ENCODE measurements around the gene BTN3A1. TPM values are rescaled to one million over a fixed set of nuclear protein-coding genes. Genes with fewer than 3 reads are reported as not detected.

The BTN3A1 gene
- total RNA-seq, 1 experiment from 2014 or later = 9.0 TPM

DNA sequence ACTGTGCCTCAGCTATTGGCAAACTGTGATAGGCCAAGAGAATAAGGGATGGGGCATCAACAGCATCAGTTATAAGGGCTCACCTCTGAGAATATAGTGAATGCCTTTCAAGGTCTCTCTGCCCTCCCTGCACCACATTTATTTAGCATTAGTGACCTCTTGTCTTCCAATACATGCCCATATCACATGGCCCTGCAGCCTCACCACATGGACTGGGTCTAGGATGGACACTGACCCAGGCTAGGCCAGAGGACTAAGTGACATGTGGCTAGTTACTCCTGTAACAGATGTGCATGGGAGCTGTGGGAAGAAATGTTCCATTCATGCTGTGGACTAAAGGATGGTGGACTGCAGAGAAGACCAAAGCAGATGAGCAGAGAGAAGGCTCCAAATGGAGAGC lies 22.3 kb upstream of the BTN3A1 start:
- Histone ChIP-seq H3K9ac (ENCODE audit: low read length) (no peak overlapping the region), H3K4me1 (ENCODE audit: control insufficient read depth in 1 of 2, insufficient read depth in 2 of 2, low read length in 2 of 2) (peaks cover 8 to 12% of the 10 kb centered on the region in 2 experiments), H3K4me3 (replicated peaks in 1 of 2; ENCODE audit: low read depth in 1 of 2, low read length in 2 of 2) (no peak overlapping the region), H4K20me1 (ENCODE audit: insufficient read depth) (no peaks in the 10 kb centered on the region), H3K27me3 (ENCODE audit: insufficient read depth, low read length) (no peaks in the 10 kb centered on the region), H3K27ac (ENCODE audit: low read depth, low read length) (no peak overlapping the region), H3K9me2 (ENCODE audit: insufficient read depth) (no peaks in the 10 kb centered on the region), H3K36me3 (ENCODE audit: control insufficient read depth in 1 of 2, insufficient read depth in 2 of 2, low read length in 2 of 2) (no peaks in the 10 kb centered on the region), H3K9me3 (ENCODE audit: control insufficient read depth in 1 of 2, insufficient read depth in 1 of 2, low read depth in 1 of 2, low read length in 2 of 2) (no peaks in the 10 kb centered on the region), H3K4me2 (ENCODE audit: low read length) (no peak overlapping the region), H2AFZ (ENCODE audit: low read depth, low read length, poor library complexity, severe bottlenecking) (no peak overlapping the region), H3K79me2 (ENCODE audit: insufficient read depth, low read length) (no peaks in the 10 kb centered on the region)
- TF ChIP-seq EZH2 (IDR thresholded peaks at IDR 0.05) = no peak
- TF ChIP-seq FOSL1 (IDR thresholded peaks at IDR 0.05; ENCODE audit: low read depth) = no peak
- TF ChIP-seq ZNF274 (IDR thresholded peaks at IDR 0.05; ENCODE audit: low read depth, low read length) = no peak
- TF ChIP-seq SP1 (IDR thresholded peaks at IDR 0.05; ENCODE audit: low read depth) = no peak
- ChIA-PET CTCF (no interaction called here), RAD21 (ENCODE audit: low non-redundant PET in 1 of 2, low total read pairs in 2 of 2, uncharacterized antibody in 2 of 2, unreplicated experiment in 2 of 2) (no interaction called here), POLR2A (no interaction called here)
- DNase-seq (ENCODE audit: low read depth, low spot score) (no peak), ATAC-seq (no peak)
- intact Hi-C loops (cut with micrococcal nuclease) = no loop called here
- no TSS peak for BruUV-seq (replicated peaks)

DNA sequence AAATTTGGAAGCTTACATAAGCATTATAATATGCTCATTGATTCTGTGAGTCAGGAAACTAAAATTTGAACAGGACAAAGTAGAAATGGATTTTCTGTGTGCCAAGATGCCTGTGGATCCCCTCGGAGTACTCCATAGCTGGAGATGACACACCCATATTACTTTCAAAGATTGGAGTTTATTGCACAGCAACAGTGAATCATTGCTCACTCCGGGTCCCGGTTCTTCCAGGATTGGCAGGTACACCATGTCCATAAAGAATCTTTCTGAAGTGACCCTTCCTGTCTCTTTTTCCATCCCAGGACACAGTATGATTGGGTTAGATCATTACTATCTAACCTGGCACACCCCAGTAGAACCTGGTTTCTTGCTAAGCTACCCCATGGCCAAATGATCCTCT lies 21.8 kb upstream of the BTN3A1 start:
- Histone ChIP-seq H3K4me3 (replicated peaks in 1 of 2; ENCODE audit: low read depth in 1 of 2, low read length in 2 of 2) (no peak overlapping the region), H3K4me2 (ENCODE audit: low read length) (no peak overlapping the region), H4K20me1 (ENCODE audit: insufficient read depth) (no peaks in the 10 kb centered on the region), H3K9ac (ENCODE audit: low read length) (no peak overlapping the region), H3K79me2 (ENCODE audit: insufficient read depth, low read length) (no peaks in the 10 kb centered on the region), H3K27me3 (ENCODE audit: insufficient read depth, low read length) (no peaks in the 10 kb centered on the region), H3K9me2 (ENCODE audit: insufficient read depth) (no peaks in the 10 kb centered on the region), H3K9me3 (ENCODE audit: control insufficient read depth in 1 of 2, insufficient read depth in 1 of 2, low read depth in 1 of 2, low read length in 2 of 2) (no peaks in the 10 kb centered on the region), H2AFZ (ENCODE audit: low read depth, low read length, poor library complexity, severe bottlenecking) (no peak overlapping the region), H3K27ac (ENCODE audit: low read depth, low read length) (no peak overlapping the region), H3K4me1 (ENCODE audit: control insufficient read depth in 1 of 2, insufficient read depth in 2 of 2, low read length in 2 of 2) (peaks cover 8 to 12% of the 10 kb centered on the region in 2 experiments), H3K36me3 (ENCODE audit: control insufficient read depth in 1 of 2, insufficient read depth in 2 of 2, low read length in 2 of 2) (no peaks in the 10 kb centered on the region)
- TF ChIP-seq POLR2AphosphoS5 (IDR thresholded peaks at IDR 0.05; ENCODE audit: low read depth, low read length) (no peak), EZH2phosphoT487 (IDR thresholded peaks at IDR 0.05; ENCODE audit: borderline replicate concordance) (no peak), TCF7L2 (IDR thresholded peaks at IDR 0.05; ENCODE audit: borderline replicate concordance, extremely low read depth, insufficient read depth, insufficient read length) (no peak), CEBPB (IDR thresholded peaks at IDR 0.05; ENCODE audit: low read depth) (no peak), EGR1 (IDR thresholded peaks at IDR 0.05; ENCODE audit: low read depth) (no peak), ELF1 (IDR thresholded peaks at IDR 0.05; ENCODE audit: borderline replicate concordance, low read depth) (no peak), POLR2A (IDR thresholded peaks at IDR 0.05; ENCODE audit: borderline replicate concordance, extremely low read depth, insufficient read depth, insufficient read length) (no peak), SRF (IDR thresholded peaks at IDR 0.05; ENCODE audit: low read depth) (no peak), SP1 (IDR thresholded peaks at IDR 0.05; ENCODE audit: low read depth) (no peak), CBX3 (IDR thresholded peaks at IDR 0.05; ENCODE audit: low read depth) (no peak), YY1 (IDR thresholded peaks at IDR 0.05; ENCODE audit: extremely low read depth, insufficient replicate concordance, low read depth, low read length) (no peak), SIN3A (IDR thresholded peaks at IDR 0.05; ENCODE audit: low read depth) (no peak), RAD21 (IDR thresholded peaks at IDR 0.05; ENCODE audit: low read depth) (no peak)
- TF ChIP-seq, protein P1, sequence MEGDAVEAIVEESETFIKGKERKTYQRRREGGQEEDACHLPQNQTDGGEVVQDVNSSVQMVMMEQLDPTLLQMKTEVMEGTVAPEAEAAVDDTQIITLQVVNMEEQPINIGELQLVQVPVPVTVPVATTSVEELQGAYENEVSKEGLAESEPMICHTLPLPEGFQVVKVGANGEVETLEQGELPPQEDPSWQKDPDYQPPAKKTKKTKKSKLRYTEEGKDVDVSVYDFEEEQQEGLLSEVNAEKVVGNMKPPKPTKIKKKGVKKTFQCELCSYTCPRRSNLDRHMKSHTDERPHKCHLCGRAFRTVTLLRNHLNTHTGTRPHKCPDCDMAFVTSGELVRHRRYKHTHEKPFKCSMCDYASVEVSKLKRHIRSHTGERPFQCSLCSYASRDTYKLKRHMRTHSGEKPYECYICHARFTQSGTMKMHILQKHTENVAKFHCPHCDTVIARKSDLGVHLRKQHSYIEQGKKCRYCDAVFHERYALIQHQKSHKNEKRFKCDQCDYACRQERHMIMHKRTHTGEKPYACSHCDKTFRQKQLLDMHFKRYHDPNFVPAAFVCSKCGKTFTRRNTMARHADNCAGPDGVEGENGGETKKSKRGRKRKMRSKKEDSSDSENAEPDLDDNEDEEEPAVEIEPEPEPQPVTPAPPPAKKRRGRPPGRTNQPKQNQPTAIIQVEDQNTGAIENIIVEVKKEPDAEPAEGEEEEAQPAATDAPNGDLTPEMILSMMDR (IDR thresholded peaks at IDR 0.05 in 2 of 3, conservative IDR thresholded peaks at IDR 0.05 in 1 of 3; ENCODE audit: borderline replicate concordance in 1 of 3, insufficient read depth in 1 of 3, low read depth in 2 of 3, low read length in 2 of 3) = no peak
- TF ChIP-seq, protein P2, sequence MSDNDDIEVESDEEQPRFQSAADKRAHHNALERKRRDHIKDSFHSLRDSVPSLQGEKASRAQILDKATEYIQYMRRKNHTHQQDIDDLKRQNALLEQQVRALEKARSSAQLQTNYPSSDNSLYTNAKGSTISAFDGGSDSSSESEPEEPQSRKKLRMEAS (IDR thresholded peaks at IDR 0.05) = no peak
- TF ChIP-seq, protein P3, sequence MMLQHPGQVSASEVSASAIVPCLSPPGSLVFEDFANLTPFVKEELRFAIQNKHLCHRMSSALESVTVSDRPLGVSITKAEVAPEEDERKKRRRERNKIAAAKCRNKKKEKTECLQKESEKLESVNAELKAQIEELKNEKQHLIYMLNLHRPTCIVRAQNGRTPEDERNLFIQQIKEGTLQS (IDR thresholded peaks at IDR 0.05) = no peak
- ChIA-PET POLR2A (no interaction called here), CTCF (no interaction called here), RAD21 (ENCODE audit: low non-redundant PET in 1 of 2, low total read pairs in 2 of 2, uncharacterized antibody in 2 of 2, unreplicated experiment in 2 of 2) (no interaction called here)
- no TSS peak for BruUV-seq (replicated peaks)
- intact Hi-C loops (cut with micrococcal nuclease) = no loop called here
- ATAC-seq (no peak), DNase-seq (ENCODE audit: low read depth, low spot score) (no peak)
